DMS53 treated with DMSO at 0.1 percent for 48 hours (cell line): Measurements from ENCODE around the gene IFNK.
A peak's percentile ranks its signal among the peaks of the same experiment; 100 is the strongest.
"Not testable (repeated sequence)": the region's sequence is repeated elsewhere in the genome, so short reads cannot be mapped to it uniquely, and the experiment has no call there.

Experiments used
- DNase-seq: peaks from one replicate; lab custom pipeline; 2025; ENCODE audit not compliant: unreplicated experiment; lab: John Stamatoyannopoulos, UW

IFNK gene, protein sequence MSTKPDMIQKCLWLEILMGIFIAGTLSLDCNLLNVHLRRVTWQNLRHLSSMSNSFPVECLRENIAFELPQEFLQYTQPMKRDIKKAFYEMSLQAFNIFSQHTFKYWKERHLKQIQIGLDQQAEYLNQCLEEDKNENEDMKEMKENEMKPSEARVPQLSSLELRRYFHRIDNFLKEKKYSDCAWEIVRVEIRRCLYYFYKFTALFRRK

DNA sequence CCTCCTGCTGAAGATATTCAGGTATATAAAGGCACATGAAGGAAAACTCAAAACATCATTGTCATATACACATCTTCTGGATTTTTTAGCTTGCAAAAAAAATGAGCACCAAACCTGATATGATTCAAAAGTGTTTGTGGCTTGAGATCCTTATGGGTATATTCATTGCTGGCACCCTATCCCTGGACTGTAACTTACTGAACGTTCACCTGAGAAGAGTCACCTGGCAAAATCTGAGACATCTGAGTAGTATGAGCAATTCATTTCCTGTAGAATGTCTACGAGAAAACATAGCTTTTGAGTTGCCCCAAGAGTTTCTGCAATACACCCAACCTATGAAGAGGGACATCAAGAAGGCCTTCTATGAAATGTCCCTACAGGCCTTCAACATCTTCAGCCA lies at the start of gene IFNK:
Gene IFNK (plus strand): TSS at position 55 of the 400 bp plus-strand sequence. CDS start 47 bp downstream, at position 102.
- no peak for DNase-seq

DNA sequence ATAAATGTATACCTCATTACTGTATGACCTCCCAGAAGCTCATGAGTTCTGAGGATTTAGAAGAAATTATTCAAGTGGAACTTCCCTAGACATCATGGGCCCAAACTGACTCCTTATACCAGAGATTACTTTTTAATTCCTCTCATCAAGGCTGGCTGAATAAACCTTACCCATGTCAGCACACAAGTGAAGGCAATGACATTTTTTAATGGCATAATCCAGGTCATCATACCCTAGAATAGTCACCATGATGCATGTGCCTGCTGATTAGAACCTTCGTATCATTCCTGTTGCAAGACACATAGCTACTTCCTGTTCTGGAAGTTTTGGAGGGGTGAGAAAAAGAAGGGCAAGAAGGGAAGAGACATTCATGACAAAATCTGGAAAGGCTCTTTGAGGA lies 49.8 kb upstream of the IFNK start:
- DNase-seq, result no peak

GRCh38 chr9:27475057-27475595 lies 49.0 kb upstream of the IFNK start:
- DNase-seq, result no peak

- no peak for DNase-seq
These were observed 47.1 kb upstream of the IFNK start for GRCh38 chr9:27476870-27477515.

DNA sequence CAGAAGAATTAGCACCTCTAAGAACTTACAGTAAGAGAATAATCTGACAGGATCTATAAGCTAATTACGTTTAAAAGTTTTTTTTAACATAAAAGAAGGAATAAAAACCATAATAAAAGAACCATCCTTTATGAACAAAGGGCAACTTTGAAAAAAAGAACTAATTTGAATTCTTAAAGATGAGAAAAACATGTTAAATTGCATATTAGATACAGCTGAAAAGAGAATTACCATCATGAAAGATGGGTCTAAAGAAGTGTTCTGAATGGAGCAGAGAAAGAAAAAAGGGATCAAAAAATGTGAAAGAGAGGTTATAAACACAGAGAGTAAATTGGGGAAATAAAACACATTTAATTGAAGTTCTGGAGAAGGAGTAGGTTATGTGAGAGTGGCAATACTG lies 45.8 kb upstream of the IFNK start:
- DNase-seq, result no peak

DNA sequence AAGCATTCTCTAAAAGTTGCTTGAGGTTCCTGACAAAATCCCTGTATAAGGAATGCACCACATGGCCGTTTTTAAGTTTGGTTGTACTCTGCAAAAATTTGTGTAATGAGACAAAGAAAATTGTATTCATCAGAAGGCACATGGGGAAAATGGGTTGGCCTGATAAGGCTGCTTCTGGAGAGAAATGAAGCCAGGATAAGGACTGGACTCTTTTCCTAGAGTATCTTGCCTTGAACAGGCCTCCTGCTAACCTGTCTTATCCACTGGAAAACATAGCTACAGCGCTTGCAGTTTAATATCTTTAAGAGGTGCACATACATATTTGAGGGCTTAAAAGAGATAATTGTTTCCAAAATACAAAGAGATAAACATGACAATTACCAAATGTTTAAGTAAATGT lies 41.4 kb upstream of the IFNK start:
- no peak for DNase-seq

DNA sequence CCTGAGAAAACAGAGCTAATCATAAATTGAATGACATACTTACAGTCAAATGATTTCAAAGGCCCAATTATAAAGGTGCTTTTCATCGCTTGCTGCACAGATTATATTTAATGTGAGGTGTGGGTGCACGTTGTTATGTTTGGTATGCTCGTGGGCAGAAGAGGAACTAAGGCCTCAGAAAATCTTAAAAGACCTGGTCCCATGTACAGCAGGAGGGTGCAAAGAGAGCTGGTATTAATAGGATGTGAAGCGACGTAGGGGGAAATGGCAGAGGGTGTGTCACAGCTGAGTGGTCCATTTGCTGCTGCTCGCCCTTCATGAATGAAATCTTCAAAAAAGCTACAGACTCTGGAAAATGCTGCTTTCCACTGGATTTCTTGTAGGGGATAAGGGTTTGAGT lies 40.5 kb upstream of the IFNK start:
- no peak for DNase-seq

GRCh38 chr9:27485158-27485557 lies 38.9 kb upstream of the IFNK start:
- no peak for DNase-seq

DNA sequence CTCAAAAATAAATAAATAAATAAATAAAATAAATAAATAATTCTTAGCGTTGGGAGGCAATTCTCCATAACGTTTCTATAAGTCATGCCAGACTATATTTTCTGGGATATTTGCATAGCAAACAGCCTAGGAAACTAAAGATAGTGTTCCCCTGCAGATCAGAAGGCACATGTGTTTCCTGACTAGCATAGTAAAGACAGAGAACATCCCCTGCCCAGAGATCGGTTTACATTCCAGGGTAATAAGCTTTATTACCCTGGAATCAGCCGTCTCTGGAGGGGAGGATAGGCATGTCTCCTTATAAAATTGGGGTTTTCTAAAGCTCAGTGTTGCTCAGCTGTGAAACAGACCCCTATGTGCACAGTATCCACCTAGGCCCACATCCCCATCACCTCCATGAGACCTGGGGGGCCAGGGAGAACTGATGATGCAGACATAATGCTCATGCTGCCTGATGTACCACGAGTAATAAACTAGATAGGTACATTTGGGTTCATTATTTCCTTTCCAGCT lies 36.9 kb upstream of the IFNK start:
- DNase-seq, result no peak

DNA sequence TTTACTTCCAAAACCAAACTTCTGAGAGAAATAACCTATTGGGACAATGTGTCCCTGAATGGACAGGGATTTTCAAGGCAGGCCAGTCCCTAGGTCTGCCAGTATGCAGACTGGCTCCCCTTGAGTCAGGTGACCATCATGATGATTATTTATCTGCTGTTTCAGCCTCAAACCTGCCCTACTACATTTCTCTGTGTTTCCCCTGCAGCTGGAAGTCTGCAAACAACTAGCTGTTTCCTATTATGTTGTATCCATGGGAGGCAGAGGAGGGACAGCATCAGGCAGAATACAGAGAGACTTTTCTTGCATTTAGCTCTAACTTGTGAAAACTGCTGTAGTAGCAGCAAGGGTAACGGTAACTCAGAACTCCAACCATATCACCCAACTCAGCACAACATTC lies 36.2 kb upstream of the IFNK start:
- no peak for DNase-seq

DNA sequence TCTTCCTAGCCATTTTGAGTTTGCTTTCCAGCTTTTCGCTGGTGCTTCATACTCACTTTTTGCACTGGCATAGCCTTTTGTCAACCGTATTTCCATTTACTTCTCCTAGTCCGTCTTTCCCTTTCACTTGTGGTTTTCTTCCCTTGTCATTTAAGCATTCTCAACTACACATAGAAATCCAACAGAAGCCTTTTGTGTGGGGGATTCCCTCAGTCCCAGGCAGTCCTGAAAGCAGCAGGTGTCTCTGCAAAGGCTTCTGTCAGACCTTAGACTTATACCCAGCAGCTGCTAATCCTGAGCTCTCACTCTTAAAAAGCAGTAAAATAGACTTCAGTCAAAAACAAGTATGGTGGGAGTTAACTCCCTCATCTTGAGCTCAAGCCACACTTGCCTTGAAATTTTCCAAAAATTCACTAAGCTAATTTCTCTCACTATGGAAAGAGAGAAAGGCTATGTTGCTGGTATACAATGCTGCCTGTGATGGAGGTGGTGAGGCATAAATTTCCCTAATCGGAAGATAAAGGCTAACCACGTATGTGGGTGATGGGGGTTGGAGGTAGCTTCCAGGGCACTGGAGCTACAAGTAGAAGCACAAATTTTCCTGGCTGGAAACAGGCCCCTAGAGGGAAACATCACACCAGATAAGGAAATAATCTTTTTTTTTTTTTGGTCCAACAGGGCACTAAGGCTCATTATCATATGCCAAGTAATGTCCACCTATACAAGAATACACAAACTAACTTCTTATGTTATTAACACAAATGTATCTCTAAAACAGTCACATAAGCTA lies 34.8 kb upstream of the IFNK start:
- no peak for DNase-seq

DNA sequence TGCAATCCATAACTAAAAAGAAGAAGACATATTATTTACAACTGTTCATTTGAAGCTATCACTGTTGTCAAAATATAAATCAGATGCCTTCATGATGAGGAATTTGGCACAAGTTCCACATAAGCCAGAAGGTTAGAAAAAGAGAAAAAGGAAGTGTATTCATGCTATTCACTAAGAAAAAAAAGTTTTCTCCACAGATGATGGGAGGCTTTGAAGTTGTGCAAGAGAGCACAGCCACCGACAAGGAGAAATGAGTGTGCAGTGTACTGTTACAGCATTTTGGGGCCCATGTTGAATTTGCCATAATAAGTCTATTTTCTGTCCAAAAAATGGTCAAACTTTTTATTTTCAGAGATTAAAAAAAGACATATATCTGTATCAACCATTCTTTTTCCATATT lies 32.9 kb upstream of the IFNK start:
- DNase-seq, result no peak

GRCh38 chr9:27495480-27496134 lies 28.5 kb upstream of the IFNK start:
- no peak for DNase-seq

DNA sequence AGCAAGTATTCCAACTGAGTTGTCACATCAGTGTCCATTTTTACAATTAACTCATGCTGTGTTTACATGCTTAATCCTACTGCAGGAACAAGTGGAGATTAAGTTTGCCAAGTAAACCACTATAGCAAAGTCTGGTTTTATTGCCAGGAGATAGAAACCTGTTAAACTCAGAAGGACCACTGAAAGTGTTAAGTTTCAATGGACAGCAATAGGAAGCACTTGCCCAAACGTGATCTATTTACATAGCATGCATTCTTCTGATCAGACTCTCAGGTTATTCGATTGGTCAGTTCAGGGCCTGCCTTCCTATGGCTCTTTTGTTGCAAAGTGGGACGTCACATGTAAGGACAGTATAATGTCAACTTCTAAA lies 28.0 kb upstream of the IFNK start:
- no peak for DNase-seq

- DNase-seq, result no peak
These were observed 26.1 kb upstream of the IFNK start for GRCh38 chr9:27497883-27498417.

DNA sequence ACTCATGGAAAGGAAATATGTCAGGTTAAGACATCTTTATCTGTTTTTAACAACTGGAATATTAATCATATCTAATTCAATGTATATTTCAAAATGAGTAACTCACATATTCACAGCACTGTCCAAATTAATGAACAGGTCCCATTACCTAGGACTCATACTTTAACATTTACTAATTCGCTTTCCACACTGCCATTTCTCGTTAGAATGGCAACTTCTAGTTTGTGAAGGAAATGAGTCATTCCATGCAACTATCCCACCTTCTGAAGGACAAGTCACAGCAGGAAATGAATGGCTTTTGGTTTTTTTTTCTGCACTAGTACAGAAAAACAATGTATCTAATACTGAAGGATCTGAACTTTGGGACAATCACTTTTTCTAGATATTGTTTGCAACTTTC lies 24.6 kb upstream of the IFNK start:
- DNase-seq, result peak; percentile 15

DNA sequence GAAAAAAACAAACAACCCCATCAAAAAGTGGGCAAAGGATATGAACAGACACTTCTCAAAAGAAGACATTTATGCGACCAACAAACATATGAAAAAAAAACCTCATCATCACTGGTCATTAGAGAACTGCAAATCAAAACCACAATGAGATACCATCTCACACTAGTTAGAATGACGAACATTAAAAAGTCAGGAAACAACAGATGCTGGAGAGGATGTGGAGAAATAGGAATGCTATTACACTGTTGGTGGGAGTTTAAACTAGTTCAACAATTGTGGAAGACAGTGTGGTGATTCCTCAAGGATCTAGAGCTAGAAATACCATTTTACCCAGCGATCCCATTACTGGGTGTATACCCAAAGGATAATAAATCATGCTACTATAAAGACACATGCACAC lies 23.2 kb upstream of the IFNK start:
- not testable (repeated sequence) for DNase-seq

DNA sequence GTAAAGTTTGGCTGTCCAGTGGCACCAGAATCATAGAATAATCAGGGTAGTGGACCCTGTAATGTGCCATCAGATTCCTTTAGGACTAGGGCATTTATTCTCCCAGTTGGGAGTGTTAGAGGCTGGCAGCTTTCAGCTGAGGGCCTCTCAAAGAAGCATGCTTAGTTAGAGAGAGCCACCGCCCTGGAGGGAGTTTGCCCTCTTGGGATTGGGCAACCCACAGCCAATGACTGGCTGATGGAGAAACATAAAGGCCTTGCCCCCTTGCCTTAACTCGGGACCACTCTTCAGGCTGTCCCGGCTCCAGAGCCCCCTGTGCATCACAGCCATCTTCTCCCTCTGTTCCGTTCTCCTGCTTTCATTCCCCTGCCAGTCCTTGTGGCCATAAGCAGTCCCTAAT lies 20.5 kb upstream of the IFNK start:
- no peak for DNase-seq

GRCh38 chr9:27504259-27504658 lies 19.8 kb upstream of the IFNK start:
- no peak for DNase-seq

GRCh38 chr9:27505744-27506161 lies 18.3 kb upstream of the IFNK start:
- DNase-seq, result no peak

GRCh38 chr9:27506981-27507380 lies 17.1 kb upstream of the IFNK start:
- DNase-seq, result no peak
